DND-41 (cell line): Measurements from ENCODE around the gene CAT.

Experiments
- CTCF ChIP-seq: IDR thresholded peaks from 2 replicates; pipeline ENCODE4 v1.5.1; 2012; ENCODE audit warnings: borderline replicate concordance, low read length, moderate library complexity, mild to moderate bottlenecking; ENCODE audit not compliant: poor library complexity, severe bottlenecking; ENCODE audit errors: extremely low read depth
- EZH2 ChIP-seq: IDR thresholded peaks from 3 replicates; pipeline ENCODE4 v1.6.1; 2012; ENCODE audit warnings: borderline replicate concordance, low read depth, mild to moderate bottlenecking, moderate library complexity, low read length, inconsistent platforms; ENCODE audit not compliant: severe bottlenecking

- no peak for TF ChIP-seq CTCF
- no peak for TF ChIP-seq EZH2
Observed at GRCh38 chr11:34507610-34508009, 68.9 kb downstream of the CAT start.
